ENCODE data around the gene BGN.

DNA sequence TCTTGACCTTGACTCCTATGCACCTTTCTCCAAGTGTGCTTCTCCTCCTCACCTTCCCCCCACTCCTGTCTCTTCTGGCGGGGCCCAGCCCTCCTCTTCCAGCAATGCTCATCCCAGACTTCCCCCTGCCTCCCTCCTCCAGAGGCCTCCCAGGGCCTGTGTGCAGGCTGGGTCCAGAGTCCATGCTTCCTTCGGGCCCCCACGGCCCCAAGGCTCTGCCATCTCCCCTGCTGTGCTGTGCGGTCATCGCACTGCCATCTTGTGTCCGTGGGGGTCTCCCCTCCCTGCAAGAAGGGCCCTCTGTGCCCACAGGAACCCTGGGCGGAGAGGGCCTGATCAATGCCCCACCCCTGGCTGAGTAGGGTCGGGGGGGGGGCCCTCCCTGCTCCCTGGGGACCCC lies 49.9 kb downstream of the BGN start:
- TF ChIP-seq SP1 (IDR thresholded peaks at IDR 0.05; ENCODE audit: low read depth) = no peak
- TF ChIP-seq POLR2A (IDR thresholded peaks at IDR 0.05; ENCODE audit: borderline replicate concordance, extremely low read depth, insufficient read depth, insufficient read length) = no peak
- TF ChIP-seq, protein P1, sequence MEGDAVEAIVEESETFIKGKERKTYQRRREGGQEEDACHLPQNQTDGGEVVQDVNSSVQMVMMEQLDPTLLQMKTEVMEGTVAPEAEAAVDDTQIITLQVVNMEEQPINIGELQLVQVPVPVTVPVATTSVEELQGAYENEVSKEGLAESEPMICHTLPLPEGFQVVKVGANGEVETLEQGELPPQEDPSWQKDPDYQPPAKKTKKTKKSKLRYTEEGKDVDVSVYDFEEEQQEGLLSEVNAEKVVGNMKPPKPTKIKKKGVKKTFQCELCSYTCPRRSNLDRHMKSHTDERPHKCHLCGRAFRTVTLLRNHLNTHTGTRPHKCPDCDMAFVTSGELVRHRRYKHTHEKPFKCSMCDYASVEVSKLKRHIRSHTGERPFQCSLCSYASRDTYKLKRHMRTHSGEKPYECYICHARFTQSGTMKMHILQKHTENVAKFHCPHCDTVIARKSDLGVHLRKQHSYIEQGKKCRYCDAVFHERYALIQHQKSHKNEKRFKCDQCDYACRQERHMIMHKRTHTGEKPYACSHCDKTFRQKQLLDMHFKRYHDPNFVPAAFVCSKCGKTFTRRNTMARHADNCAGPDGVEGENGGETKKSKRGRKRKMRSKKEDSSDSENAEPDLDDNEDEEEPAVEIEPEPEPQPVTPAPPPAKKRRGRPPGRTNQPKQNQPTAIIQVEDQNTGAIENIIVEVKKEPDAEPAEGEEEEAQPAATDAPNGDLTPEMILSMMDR (IDR thresholded peaks at IDR 0.05 in 2 of 3, conservative IDR thresholded peaks at IDR 0.05 in 1 of 3; ENCODE audit: borderline replicate concordance in 1 of 3, insufficient read depth in 1 of 3, low read depth in 2 of 3, low read length in 2 of 3) = no peak
- TF ChIP-seq, protein P2, sequence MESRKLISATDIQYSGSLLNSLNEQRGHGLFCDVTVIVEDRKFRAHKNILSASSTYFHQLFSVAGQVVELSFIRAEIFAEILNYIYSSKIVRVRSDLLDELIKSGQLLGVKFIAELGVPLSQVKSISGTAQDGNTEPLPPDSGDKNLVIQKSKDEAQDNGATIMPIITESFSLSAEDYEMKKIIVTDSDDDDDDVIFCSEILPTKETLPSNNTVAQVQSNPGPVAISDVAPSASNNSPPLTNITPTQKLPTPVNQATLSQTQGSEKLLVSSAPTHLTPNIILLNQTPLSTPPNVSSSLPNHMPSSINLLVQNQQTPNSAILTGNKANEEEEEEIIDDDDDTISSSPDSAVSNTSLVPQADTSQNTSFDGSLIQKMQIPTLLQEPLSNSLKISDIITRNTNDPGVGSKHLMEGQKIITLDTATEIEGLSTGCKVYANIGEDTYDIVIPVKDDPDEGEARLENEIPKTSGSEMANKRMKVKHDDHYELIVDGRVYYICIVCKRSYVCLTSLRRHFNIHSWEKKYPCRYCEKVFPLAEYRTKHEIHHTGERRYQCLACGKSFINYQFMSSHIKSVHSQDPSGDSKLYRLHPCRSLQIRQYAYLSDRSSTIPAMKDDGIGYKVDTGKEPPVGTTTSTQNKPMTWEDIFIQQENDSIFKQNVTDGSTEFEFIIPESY (IDR thresholded peaks at IDR 0.05; ENCODE audit: extremely low read depth, insufficient replicate concordance, low read length) = no peak
- TF ChIP-seq POLR2AphosphoS5 (IDR thresholded peaks at IDR 0.05; ENCODE audit: low read depth, low read length) = no peak
- TF ChIP-seq ELF1 (IDR thresholded peaks at IDR 0.05; ENCODE audit: borderline replicate concordance, low read depth) = no peak

Data from HCT116 (cell line).